GM20000 (cell line): ENCODE results near the gene CSRNP3.

Experiments used
- DNase-seq: peaks from one replicate; pipeline ENCODE4 v3.0.0; 2012; ENCODE audit warnings: low spot score
- CTCF ChIP-seq: IDR thresholded peaks from 2 replicates; pipeline ENCODE4 v1.5.1; 2012; ENCODE audit warnings: mild to moderate bottlenecking, control low read depth; ENCODE audit errors: extremely low read depth, missing control alignments

The CSRNP3 gene

GRCh38 chr2:165450156-165450555, 19.3 kb upstream of the CSRNP3 start:
- no peak for DNase-seq
- no peak for TF ChIP-seq CTCF

- TF ChIP-seq CTCF = no peak
- no peak for DNase-seq
These were observed 17.2 kb upstream of the CSRNP3 start for GRCh38 chr2:165452327-165452726.

- no peak for DNase-seq
- TF ChIP-seq CTCF = no peak
These were observed 15.9 kb upstream of the CSRNP3 start for GRCh38 chr2:165453561-165454094.

GRCh38 chr2:165454905-165455304, 14.6 kb upstream of the CSRNP3 start:
- no peak for TF ChIP-seq CTCF
- DNase-seq = no peak

- TF ChIP-seq CTCF = no peak
These were observed 13.5 kb upstream of the CSRNP3 start for GRCh38 chr2:165456027-165456426.

GRCh38 chr2:165462443-165462842, 7.1 kb upstream of the CSRNP3 start:
- no peak for TF ChIP-seq CTCF
- DNase-seq = no peak

More at GRCh38 chr2:165456027-165456426, 13.5 kb upstream of the CSRNP3 start:
- no peak for DNase-seq

- no peak for DNase-seq
- TF ChIP-seq CTCF = no peak
These were observed 3.1 kb upstream of the CSRNP3 start for GRCh38 chr2:165466386-165466785.
